HepG2 (cell line): ENCODE measurements around the gene ITGB1. TPM values are rescaled to one million over a fixed set of nuclear protein-coding genes. Genes with fewer than 3 reads are reported as not detected.

Source experiments
- AGO1 ChIP-seq: fragments of 200-400 bp; formaldehyde crosslinking; IDR thresholded peaks from 2 replicates; pipeline ENCODE4 v1.6.1; 2017; ENCODE audit warnings: mild to moderate bottlenecking, low read depth, low read length, moderate library complexity; ENCODE audit not compliant: poor library complexity, severe bottlenecking
- ASH2L ChIP-seq: fragments of 300-600, 200-600 bp; sonication (generic); IDR thresholded peaks from 2 replicates; pipeline ENCODE4 v1.7.0; 2017; ENCODE audit warnings: low read depth, mild to moderate bottlenecking, moderate library complexity, mixed read lengths, low read length; ENCODE audit not compliant: insufficient read length
- CAMTA2 ChIP-seq: sonication (generic); formaldehyde crosslinking; IDR thresholded peaks from 2 replicates; pipeline ENCODE4 v1.4.0; 2020; ENCODE audit warnings: mild to moderate bottlenecking, missing genetic modification reagents, borderline replicate concordance
- CBX1 ChIP-seq: IDR thresholded peaks from one replicate; pipeline ENCODE4 v1.6.1; 2016; ENCODE audit warnings: antibody characterized with exemption, low read depth
- CREB1 ChIP-seq, 2 experiments: fragments of 450-650 bp in 1 of 2; IDR thresholded peaks; 2 replicates each; pipeline ENCODE4 v1.6.1; 2016 to 2017; ENCODE audit warnings: control low read depth in 1 of 2, mild to moderate bottlenecking in 1 of 2, missing compliant biosample characterization in 1 of 2, missing genetic modification characterization in 1 of 2
- HNF4G ChIP-seq, 2 experiments: sonication (generic) in 1 of 2; formaldehyde crosslinking in 1 of 2; IDR thresholded peaks; 2 replicates each; pipeline versions ENCODE4 v1.4.0 to v1.6.1; 2011 to 2020; ENCODE audit warnings: borderline replicate concordance in 2 of 2, low read depth in 2 of 2, mild to moderate bottlenecking in 2 of 2, low read length in 1 of 2, missing genetic modification reagents in 1 of 2, moderate library complexity in 1 of 2
- HOXA7 ChIP-seq: sonication (generic); formaldehyde crosslinking; IDR thresholded peaks from 2 replicates; pipeline ENCODE4 v1.8.1; 2022; ENCODE audit warnings: mild to moderate bottlenecking, missing genetic modification reagents, moderate library complexity
- KMT2A ChIP-seq: sonication (generic); formaldehyde crosslinking; IDR thresholded peaks from 2 replicates; pipeline ENCODE4 v1.4.0; 2020; ENCODE audit warnings: missing genetic modification reagents
- MED1 ChIP-seq: sonication (generic); formaldehyde crosslinking; IDR thresholded peaks from 2 replicates; pipeline ENCODE4 v1.4.0; 2020; ENCODE audit warnings: missing genetic modification reagents
- MIXL1 ChIP-seq: IDR thresholded peaks from 2 replicates; pipeline ENCODE4 v1.6.1; 2016
- NR2F1 ChIP-seq, 2 experiments: fragments of 450-650 bp in 1 of 2; formaldehyde crosslinking in 1 of 2; IDR thresholded peaks; 2 replicates each; pipeline versions ENCODE4 v1.5.0 to v1.6.1; 2016 to 2020; ENCODE audit warnings: mild to moderate bottlenecking in 1 of 2, missing compliant biosample characterization in 1 of 2, missing genetic modification reagents in 1 of 2, moderate library complexity in 1 of 2
- PHF21A ChIP-seq: sonication (generic); formaldehyde crosslinking; IDR thresholded peaks from 2 replicates; pipeline ENCODE4 v1.5.0; 2020; ENCODE audit warnings: mild to moderate bottlenecking, missing genetic modification reagents
- POLR2A ChIP-seq, 2 experiments: IDR thresholded peaks; 2 replicates each; pipeline ENCODE4 v1.6.1; 2011; ENCODE audit warnings: low read depth in 2 of 2, low read length in 2 of 2, mild to moderate bottlenecking in 1 of 2, moderate library complexity in 1 of 2; ENCODE audit not compliant: insufficient read depth in 1 of 2
- SNAI1 ChIP-seq: sonication (generic); formaldehyde crosslinking; IDR thresholded peaks from 2 replicates; pipeline ENCODE4 v1.5.0; 2020; ENCODE audit warnings: mild to moderate bottlenecking, missing genetic modification reagents, borderline replicate concordance
- TFE3 ChIP-seq: IDR thresholded peaks from 2 replicates; pipeline ENCODE4 v1.6.1; 2016
- TGIF2 ChIP-seq: IDR thresholded peaks from 2 replicates; pipeline ENCODE4 v1.6.1; 2016; ENCODE audit warnings: control low read depth, missing compliant biosample characterization
- ZBTB3 ChIP-seq: sonication (generic); formaldehyde crosslinking; IDR thresholded peaks from 2 replicates; pipeline ENCODE4 v1.4.0; 2020; ENCODE audit warnings: low read depth, mild to moderate bottlenecking, moderate library complexity, missing genetic modification reagents, borderline replicate concordance
- ZNF747 ChIP-seq: sonication (generic); formaldehyde crosslinking; IDR thresholded peaks from 2 replicates; pipeline ENCODE4 v1.8.1; 2023; ENCODE audit warnings: missing genetic modification reagents, mild to moderate bottlenecking, borderline replicate concordance
- ZNF780A ChIP-seq: sonication (generic); formaldehyde crosslinking; IDR thresholded peaks from 2 replicates; pipeline ENCODE4 v1.8.0; 2022; ENCODE audit warnings: mild to moderate bottlenecking, missing genetic modification reagents, moderate library complexity
- polyA plus RNA-seq, 8 experiments: library from polyadenylated mRNA; depleted of rRNA in 3 of 8; stranded (reverse) in 7 of 8; unstranded in 1 of 8; fragments of >200 nt; fragmentation: Illumina TruSeq in 4 of 8; extraction: Trizol in 4 of 8; gene quantifications; 2 replicates each; pipeline versions ENCODE4 v1.2.1 to v1.2.3, GENCODE V29; 2011 to 2016; ENCODE audit warnings: low read depth in 4 of 8, missing spikeins in 1 of 8, mixed read lengths in 1 of 8; ENCODE audit not compliant: insufficient read depth in 1 of 8
- total RNA-seq, 5 experiments: library from RNA; depleted of rRNA; stranded (reverse); fragments of >200 nt; fragmentation: Illumina TruSeq; extraction: Trizol; gene quantifications; 2 replicates each; pipeline ENCODE4 v1.2.3, GENCODE V29; 2016; ENCODE audit warnings: low read depth in 1 of 5
- TF ChIP-seq, protein P1 (sequence below): sonication (generic); formaldehyde crosslinking; IDR thresholded peaks from 2 replicates; pipeline ENCODE4 v1.4.0; 2020; ENCODE audit warnings: missing genetic modification reagents
- TF ChIP-seq, protein P2 (sequence below): sonication (generic); formaldehyde crosslinking; IDR thresholded peaks from 2 replicates; pipeline ENCODE4 v1.8.1; 2022; ENCODE audit warnings: mild to moderate bottlenecking, missing genetic modification reagents
- TF ChIP-seq, protein P3 (sequence below): IDR thresholded peaks from 2 replicates; pipeline ENCODE4 v1.6.1; 2012; ENCODE audit warnings: low read length, improper control_type of control experiment

The ITGB1 gene
- total and polyA plus RNA-seq, 2 of the 13 experiments (the other 11 are each of a cell fraction or from before 2014, with no cell fraction given): 190 to 204 TPM

GRCh38 chr10:32971536-32972091, 13.6 kb upstream of the ITGB1 start (continued):
- TF ChIP-seq, protein P1, sequence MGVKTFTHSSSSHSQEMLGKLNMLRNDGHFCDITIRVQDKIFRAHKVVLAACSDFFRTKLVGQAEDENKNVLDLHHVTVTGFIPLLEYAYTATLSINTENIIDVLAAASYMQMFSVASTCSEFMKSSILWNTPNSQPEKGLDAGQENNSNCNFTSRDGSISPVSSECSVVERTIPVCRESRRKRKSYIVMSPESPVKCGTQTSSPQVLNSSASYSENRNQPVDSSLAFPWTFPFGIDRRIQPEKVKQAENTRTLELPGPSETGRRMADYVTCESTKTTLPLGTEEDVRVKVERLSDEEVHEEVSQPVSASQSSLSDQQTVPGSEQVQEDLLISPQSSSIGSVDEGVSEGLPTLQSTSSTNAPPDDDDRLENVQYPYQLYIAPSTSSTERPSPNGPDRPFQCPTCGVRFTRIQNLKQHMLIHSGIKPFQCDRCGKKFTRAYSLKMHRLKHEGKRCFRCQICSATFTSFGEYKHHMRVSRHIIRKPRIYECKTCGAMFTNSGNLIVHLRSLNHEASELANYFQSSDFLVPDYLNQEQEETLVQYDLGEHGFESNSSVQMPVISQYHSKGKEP: no peak
- TF ChIP-seq HOXA7 (CRISPR knock-in tag) (no peak), ASH2L (peak; percentile 36), MED1 (CRISPR knock-in tag) (peak; percentile 23; the same call in 1 of the 2 replicates), AGO1 (no peak), KMT2A (CRISPR knock-in tag) (no peak), ZNF780A (CRISPR knock-in tag) (no peak), ZBTB3 (CRISPR knock-in tag) (no peak), CREB1 (IDR thresholded peaks at IDR 0.05) (no peak), CREB1 (CRISPR knock-in tag; IDR thresholded peaks at IDR 0.05) (no peak), NR2F1 (CRISPR knock-in tag; IDR thresholded peaks at IDR 0.05) (peak; percentile 24 to 64; a peak in 2 of 4 replicates), CBX1 (no peak), ZNF747 (CRISPR knock-in tag) (no peak), POLR2A (IDR thresholded peaks at IDR 0.05; ENCODE audit: insufficient read depth in 1 of 2, low read depth in 2 of 2, low read length in 2 of 2) (no peak), SNAI1 (no peak), PHF21A (CRISPR knock-in tag) (0 out of 2 replicates have a peak, but pooled peaks have one; percentile 39), TFE3 (CRISPR knock-in tag) (no peak), MIXL1 (CRISPR knock-in tag) (peak; percentile 25; the same call in 1 of the 2 replicates), TGIF2 (CRISPR knock-in tag) (no peak), CAMTA2 (CRISPR knock-in tag) (no peak), HNF4G (IDR thresholded peaks at IDR 0.05; ENCODE audit: borderline replicate concordance, low read depth, low read length) (peak; percentile 59), HNF4G (CRISPR knock-in tag; IDR thresholded peaks at IDR 0.05; ENCODE audit: borderline replicate concordance, low read depth) (no peak)
- TF ChIP-seq, protein P2, sequence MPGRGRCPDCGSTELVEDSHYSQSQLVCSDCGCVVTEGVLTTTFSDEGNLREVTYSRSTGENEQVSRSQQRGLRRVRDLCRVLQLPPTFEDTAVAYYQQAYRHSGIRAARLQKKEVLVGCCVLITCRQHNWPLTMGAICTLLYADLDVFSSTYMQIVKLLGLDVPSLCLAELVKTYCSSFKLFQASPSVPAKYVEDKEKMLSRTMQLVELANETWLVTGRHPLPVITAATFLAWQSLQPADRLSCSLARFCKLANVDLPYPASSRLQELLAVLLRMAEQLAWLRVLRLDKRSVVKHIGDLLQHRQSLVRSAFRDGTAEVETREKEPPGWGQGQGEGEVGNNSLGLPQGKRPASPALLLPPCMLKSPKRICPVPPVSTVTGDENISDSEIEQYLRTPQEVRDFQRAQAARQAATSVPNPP: no peak
- TF ChIP-seq, protein P3, sequence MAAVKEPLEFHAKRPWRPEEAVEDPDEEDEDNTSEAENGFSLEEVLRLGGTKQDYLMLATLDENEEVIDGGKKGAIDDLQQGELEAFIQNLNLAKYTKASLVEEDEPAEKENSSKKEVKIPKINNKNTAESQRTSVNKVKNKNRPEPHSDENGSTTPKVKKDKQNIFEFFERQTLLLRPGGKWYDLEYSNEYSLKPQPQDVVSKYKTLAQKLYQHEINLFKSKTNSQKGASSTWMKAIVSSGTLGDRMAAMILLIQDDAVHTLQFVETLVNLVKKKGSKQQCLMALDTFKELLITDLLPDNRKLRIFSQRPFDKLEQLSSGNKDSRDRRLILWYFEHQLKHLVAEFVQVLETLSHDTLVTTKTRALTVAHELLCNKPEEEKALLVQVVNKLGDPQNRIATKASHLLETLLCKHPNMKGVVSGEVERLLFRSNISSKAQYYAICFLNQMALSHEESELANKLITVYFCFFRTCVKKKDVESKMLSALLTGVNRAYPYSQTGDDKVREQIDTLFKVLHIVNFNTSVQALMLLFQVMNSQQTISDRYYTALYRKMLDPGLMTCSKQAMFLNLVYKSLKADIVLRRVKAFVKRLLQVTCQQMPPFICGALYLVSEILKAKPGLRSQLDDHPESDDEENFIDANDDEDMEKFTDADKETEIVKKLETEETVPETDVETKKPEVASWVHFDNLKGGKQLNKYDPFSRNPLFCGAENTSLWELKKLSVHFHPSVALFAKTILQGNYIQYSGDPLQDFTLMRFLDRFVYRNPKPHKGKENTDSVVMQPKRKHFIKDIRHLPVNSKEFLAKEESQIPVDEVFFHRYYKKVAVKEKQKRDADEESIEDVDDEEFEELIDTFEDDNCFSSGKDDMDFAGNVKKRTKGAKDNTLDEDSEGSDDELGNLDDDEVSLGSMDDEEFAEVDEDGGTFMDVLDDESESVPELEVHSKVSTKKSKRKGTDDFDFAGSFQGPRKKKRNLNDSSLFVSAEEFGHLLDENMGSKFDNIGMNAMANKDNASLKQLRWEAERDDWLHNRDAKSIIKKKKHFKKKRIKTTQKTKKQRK: no peak
